MM.1S (cell line): ENCODE measurements around the gene IL17RD.

Experiments used
- DNase-seq: peaks from one replicate; pipeline ENCODE4 v3.0.0-alpha.2; 2015
- H2AFZ ChIP-seq: fragments of 300-600 bp; sonication (generic); 2 replicates; pipeline ENCODE4 v1.6.0; 2016; ENCODE audit warnings: antibody characterized with exemption, low read length
- H3F3A ChIP-seq: fragments of 300-600 bp; sonication (generic); 2 replicates; pipeline ENCODE4 v1.6.1; 2016; ENCODE audit warnings: mild to moderate bottlenecking, antibody characterized with exemption, low read length, moderate library complexity, mixed read lengths; ENCODE audit not compliant: insufficient read depth
- H3K27ac ChIP-seq: fragments of 300-600 bp; sonication (generic); 2 replicates; pipeline ENCODE4 v1.5.1; 2016; ENCODE audit warnings: mild to moderate bottlenecking, low read length
- H3K27me3 ChIP-seq: fragments of 300-600 bp; sonication (generic); replicated peaks from 2 replicates; pipeline ENCODE4 v1.6.0; 2016; ENCODE audit warnings: low read length; ENCODE audit not compliant: insufficient read depth
- H3K36me3 ChIP-seq: fragments of 300-600 bp; sonication (generic); replicated peaks from 2 replicates; pipeline ENCODE4 v1.6.1; 2016; ENCODE audit warnings: mild to moderate bottlenecking, low read length, mixed read lengths; ENCODE audit not compliant: insufficient read depth
- H3K4me1 ChIP-seq: fragments of 300-600 bp; sonication (generic); 2 replicates; pipeline ENCODE4 v1.6.1; 2016; ENCODE audit warnings: low read length, mixed read lengths
- H3K4me2 ChIP-seq: fragments of 300-600 bp; sonication (generic); 2 replicates; pipeline ENCODE4 v1.6.0; 2016; ENCODE audit warnings: low read depth, low read length
- H3K4me3 ChIP-seq: fragments of 300-600 bp; sonication (generic); 2 replicates; pipeline ENCODE4 v1.5.1; 2016; ENCODE audit warnings: low read length, mixed read lengths
- H3K79me2 ChIP-seq: fragments of 300-600 bp; sonication (generic); 2 replicates; pipeline ENCODE4 v1.6.1; 2016; ENCODE audit warnings: mixed run types, low read length, mixed read lengths
- H3K9ac ChIP-seq: fragments of 300-600 bp; sonication (generic); 2 replicates; pipeline ENCODE4 v1.6.1; 2016; ENCODE audit warnings: low read length, mixed read lengths
- H3K9me2 ChIP-seq: fragments of 300-600 bp; sonication (generic); replicated peaks from 2 replicates; pipeline ENCODE4 v1.6.1; 2016; ENCODE audit warnings: mild to moderate bottlenecking, low read length, mixed read lengths; ENCODE audit not compliant: insufficient read depth
- H3K9me3 ChIP-seq: fragments of 300-600 bp; sonication (generic); replicated peaks from 2 replicates; pipeline ENCODE4 v1.6.1; 2016; ENCODE audit warnings: mild to moderate bottlenecking, low read length, mixed read lengths; ENCODE audit not compliant: insufficient read depth
- H4K20me1 ChIP-seq: fragments of 300-600 bp; sonication (generic); 2 replicates; pipeline ENCODE4 v1.6.1; 2016; ENCODE audit warnings: mild to moderate bottlenecking, low read length, moderate library complexity, mixed read lengths; ENCODE audit not compliant: insufficient read depth
- EZH2 ChIP-seq: fragments of 300-600 bp; sonication (generic); optimal IDR thresholded peaks from 2 replicates; pipeline ENCODE3; 2017; ENCODE audit warnings: low read depth, mild to moderate bottlenecking, antibody characterized with exemption, low read length, mixed read lengths
- EZH2phosphoT487 ChIP-seq: fragments of 300-600 bp; sonication (generic); IDR thresholded peaks from 2 replicates; pipeline ENCODE4 v1.6.1; 2018; ENCODE audit warnings: antibody characterized with exemption, low read length
- TF ChIP-seq, protein P1 (sequence below): fragments of 300-600 bp; sonication (generic); IDR thresholded peaks from 2 replicates; pipeline ENCODE4 v1.5.1; 2016; ENCODE audit warnings: antibody characterized with exemption, low read length, mixed read lengths

IL17RD gene

DNA sequence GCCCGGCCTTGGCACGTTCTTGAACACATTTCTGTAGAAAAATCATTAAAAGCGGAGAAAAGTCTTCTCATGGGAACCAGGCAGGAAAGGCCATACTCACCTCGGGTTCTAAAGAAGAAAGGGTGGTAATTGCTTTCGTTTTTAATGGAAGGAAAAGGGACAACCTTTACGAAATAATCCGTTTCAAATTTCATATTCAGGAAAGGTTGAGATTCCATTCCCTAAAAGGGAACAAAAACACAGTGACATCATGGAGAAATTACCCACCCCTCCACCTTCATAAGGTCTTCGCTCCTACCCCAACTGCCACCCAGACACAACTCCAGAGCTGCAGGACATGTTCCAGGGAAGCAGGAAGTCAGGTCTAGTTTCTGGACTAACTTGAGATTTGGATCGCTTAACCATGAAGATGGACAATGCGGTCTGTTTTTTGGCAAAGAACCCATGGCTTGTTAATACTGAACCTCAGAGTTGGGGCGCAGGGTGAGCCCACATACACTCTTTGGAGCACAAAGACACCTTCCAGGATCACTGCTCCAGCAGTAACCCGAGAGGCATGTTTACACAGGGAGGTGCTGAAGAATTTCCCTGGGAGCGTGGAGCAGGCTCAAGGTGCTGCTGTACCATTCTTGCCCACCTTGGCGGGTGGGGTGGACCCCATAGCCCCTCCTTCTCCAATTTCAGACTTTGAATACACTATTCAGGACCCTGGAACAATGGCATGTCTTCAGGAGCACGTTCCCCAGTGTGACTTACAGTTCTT, 55.5 kb downstream of the IL17RD start:
- H3K4me1 ChIP-seq, result no peaks in the 10 kb centered on the region
- no peak overlapping the region for H3K27ac ChIP-seq
- no peaks in the 10 kb centered on the region for H3K79me2 ChIP-seq
- no peaks in the 10 kb centered on the region for H3F3A ChIP-seq
- H3K36me3 ChIP-seq, result no peaks in the 10 kb centered on the region
- TF ChIP-seq, protein P1, sequence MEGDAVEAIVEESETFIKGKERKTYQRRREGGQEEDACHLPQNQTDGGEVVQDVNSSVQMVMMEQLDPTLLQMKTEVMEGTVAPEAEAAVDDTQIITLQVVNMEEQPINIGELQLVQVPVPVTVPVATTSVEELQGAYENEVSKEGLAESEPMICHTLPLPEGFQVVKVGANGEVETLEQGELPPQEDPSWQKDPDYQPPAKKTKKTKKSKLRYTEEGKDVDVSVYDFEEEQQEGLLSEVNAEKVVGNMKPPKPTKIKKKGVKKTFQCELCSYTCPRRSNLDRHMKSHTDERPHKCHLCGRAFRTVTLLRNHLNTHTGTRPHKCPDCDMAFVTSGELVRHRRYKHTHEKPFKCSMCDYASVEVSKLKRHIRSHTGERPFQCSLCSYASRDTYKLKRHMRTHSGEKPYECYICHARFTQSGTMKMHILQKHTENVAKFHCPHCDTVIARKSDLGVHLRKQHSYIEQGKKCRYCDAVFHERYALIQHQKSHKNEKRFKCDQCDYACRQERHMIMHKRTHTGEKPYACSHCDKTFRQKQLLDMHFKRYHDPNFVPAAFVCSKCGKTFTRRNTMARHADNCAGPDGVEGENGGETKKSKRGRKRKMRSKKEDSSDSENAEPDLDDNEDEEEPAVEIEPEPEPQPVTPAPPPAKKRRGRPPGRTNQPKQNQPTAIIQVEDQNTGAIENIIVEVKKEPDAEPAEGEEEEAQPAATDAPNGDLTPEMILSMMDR, result no peak
- TF ChIP-seq EZH2phosphoT487, result no peak
- TF ChIP-seq EZH2, result no peak
- no peak overlapping the region for H3K4me3 ChIP-seq
- H4K20me1 ChIP-seq, result no peaks in the 10 kb centered on the region
- no peaks in the 10 kb centered on the region for H3K27me3 ChIP-seq
- no peaks in the 10 kb centered on the region for H3K9me3 ChIP-seq
- no peak overlapping the region for H2AFZ ChIP-seq
- no peaks in the 10 kb centered on the region for H3K9me2 ChIP-seq
- no peak overlapping the region for H3K4me2 ChIP-seq
- DNase-seq, result no peak
- H3K9ac ChIP-seq, result no peak overlapping the region

DNA sequence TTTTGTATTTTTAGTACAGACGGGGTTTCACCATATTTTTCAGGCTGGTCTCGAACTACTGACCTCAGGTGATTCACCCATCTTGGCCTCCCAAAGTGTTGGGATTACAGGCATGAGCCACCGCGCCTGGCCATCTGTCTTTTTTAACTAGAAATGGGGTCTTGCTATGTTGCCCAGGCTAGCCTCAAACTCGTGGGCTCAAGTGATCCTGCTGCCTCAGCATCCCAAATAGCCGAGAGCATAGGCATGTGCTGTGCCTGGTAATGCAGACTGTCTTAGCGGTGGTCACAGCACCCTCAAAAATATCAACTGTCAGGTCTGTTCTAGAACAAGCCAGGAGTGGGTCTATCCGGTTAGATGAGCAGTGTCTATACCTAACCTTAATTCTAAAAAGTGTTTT, 56.5 kb downstream of the IL17RD start:
- DNase-seq, result no peak
- no peak overlapping the region for H3K4me3 ChIP-seq
- H3F3A ChIP-seq, result no peaks in the 10 kb centered on the region
- TF ChIP-seq, protein P1, result no peak
- TF ChIP-seq EZH2, result no peak
- no peak for TF ChIP-seq EZH2phosphoT487
- H3K79me2 ChIP-seq, result no peaks in the 10 kb centered on the region
- no peak overlapping the region for H2AFZ ChIP-seq
- no peak overlapping the region for H3K9ac ChIP-seq
- no peak overlapping the region for H3K27ac ChIP-seq
- H3K27me3 ChIP-seq, result no peaks in the 10 kb centered on the region
- no peak overlapping the region for H3K4me2 ChIP-seq
- H4K20me1 ChIP-seq, result no peaks in the 10 kb centered on the region
- H3K36me3 ChIP-seq, result no peaks in the 10 kb centered on the region
- no peaks in the 10 kb centered on the region for H3K9me2 ChIP-seq
- no peaks in the 10 kb centered on the region for H3K9me3 ChIP-seq
- H3K4me1 ChIP-seq, result 0 out of 2 replicates have a peak, but pooled peaks cover 2% of the 10 kb centered on the region

DNA sequence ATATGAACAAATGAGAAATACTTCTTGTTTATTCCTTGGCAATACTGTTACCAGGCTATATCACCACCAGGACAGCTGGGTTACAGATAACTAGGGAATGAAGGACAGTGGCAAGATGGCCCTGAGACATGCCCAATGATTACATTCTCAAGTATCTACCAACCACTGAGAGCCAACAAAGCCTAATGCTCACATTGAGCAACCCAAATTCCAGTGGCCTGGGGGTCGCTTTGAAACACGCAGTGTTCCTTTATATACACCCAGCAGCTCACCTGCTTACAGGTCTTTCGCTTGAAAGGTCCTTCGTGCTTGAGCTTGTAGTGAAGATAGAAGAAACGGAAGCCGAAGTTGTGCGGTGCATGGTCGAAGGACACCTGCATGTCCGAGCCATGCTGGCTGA, 59.6 kb downstream of the IL17RD start:
- no peak overlapping the region for H3K4me3 ChIP-seq
- H3K4me1 ChIP-seq, result 0 out of 2 replicates have a peak, but pooled peaks cover 7% of the 10 kb centered on the region
- no peaks in the 10 kb centered on the region for H3K79me2 ChIP-seq
- H3K36me3 ChIP-seq, result no peaks in the 10 kb centered on the region
- no peak overlapping the region for H2AFZ ChIP-seq
- no peaks in the 10 kb centered on the region for H3K9me3 ChIP-seq
- no peaks in the 10 kb centered on the region for H3K9me2 ChIP-seq
- TF ChIP-seq, protein P1, result no peak
- no peaks in the 10 kb centered on the region for H3F3A ChIP-seq
- no peaks in the 10 kb centered on the region for H3K27me3 ChIP-seq
- H3K27ac ChIP-seq, result no peak overlapping the region
- H3K4me2 ChIP-seq, result no peak overlapping the region
- DNase-seq, result no peak
- H4K20me1 ChIP-seq, result no peaks in the 10 kb centered on the region
- no peak overlapping the region for H3K9ac ChIP-seq
